ENCODE results near the gene TSC22D1.
"Not testable (repeated sequence)": the region's sequence is repeated elsewhere in the genome, so short reads cannot be mapped to it uniquely, and the experiment has no call there.

The TSC22D1 gene

GRCh38 chr13:44575741-44576350 is at the start of gene TSC22D1:
Gene TSC22D1, minus strand, starts transcription at chr13:44576330. Its CDS starts 256 bp downstream, at chr13:44576074.
- peak; percentile 42 to 68 for DNase-seq

- no peak for DNase-seq
Measured at GRCh38 chr13:44622708-44623107, 46.6 kb upstream of the TSC22D1 start.

- no peak for DNase-seq
Measured at GRCh38 chr13:44622261-44622660, 46.1 kb upstream of the TSC22D1 start.

DNA sequence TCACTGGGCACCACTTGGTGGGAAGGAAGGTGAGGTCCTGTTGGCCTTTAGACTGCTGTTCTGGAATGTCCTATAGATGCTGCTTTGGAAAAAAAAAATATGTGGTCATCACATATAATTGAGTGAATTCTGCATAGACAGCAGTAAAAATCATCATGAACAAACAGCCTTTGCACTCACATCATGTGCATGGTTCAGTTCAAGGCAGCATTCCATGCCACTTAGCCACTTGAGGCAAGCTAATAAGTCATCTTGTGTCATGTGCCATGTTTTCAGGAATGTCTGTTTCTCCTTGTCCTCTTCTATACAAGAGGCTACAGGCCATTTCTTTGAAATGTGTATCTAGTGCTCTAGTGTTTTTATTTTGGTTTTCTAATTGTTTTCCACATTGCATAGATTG is 43.9 kb upstream of the TSC22D1 start:
- DNase-seq, result no peak

- no peak for DNase-seq
Measured at GRCh38 chr13:44619651-44620050, 43.5 kb upstream of the TSC22D1 start.

DNA sequence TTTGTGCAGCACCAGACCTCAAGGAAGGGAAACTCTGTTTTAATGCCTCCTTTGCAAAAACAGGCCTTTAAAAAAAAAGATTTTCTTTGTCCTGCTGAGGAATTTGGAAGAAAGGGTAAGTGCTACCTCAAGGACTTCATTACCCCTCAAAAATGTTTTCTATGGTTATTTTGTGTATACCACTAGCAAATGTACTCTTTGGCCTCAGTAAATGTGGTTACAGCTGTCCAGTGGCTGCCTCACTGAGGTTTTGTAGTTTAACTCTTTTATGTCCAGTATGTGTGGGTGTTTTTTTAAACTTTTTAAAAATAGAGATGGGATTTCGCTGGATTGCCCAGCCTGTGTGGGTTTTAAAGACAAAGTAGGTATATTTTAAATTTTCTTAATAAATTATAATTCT is 42.2 kb upstream of the TSC22D1 start:
- DNase-seq, result no peak

- DNase-seq, result no peak
Measured at GRCh38 chr13:44617648-44618047, 41.5 kb upstream of the TSC22D1 start.

DNA sequence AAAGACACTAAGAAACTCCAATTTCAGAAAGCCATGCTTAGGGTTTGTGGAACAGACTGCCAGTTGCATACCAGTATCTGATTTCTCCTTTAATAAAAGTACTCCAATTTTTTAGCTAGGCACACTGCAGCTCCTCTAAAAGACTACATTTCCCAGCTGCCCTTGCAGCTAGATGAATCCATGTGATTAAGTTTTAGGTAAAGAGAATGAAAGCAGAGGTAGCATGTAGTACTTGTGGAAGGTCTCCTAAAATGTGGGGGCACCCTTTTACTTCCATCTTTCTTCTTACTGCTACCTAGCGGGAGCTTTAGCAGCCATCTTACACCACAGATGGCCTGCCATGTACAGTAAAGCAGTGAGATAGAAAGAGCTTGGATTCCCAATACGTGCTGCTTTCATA is 33.0 kb upstream of the TSC22D1 start:
- no peak for DNase-seq

DNA sequence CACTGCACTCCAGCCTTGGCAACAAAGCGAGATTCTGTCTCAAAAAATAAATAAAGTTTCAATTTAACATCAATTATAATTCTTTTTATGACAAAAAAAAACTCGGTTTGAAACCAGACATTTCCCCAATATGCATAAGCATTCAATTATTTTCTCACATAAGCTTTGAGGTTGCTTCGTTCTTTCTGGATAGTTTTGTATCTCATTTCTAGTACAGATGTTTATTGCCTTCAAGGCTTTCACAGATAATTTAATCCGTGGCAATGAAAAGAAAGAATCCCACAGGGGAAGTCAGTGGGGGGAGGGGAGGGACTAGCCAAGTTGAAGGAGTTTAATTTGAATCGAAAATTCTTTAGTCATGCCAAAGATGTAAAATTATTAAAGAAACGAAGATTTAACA is 29.6 kb upstream of the TSC22D1 start:
- no peak for DNase-seq

GRCh38 chr13:44605275-44605674 is 29.1 kb upstream of the TSC22D1 start:
- no peak for DNase-seq

DNA sequence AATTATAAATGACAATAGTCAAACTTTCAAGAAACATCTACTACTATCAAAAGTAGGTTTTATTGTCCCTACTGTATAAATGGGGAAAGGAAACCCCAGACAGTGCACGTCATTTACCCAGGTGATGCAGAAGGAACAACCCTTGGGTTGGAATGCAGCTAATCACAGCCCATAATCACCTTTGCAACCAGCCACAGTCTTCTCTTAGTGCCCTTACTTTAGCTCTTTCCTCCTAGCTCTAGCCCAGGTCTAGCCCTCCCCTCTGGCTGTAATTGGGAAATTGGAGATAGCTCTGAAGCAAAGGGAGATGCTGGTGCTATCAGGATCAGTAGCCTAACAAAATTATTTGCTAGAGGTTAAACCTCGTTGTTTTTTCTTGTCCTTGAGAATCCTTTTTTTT is 25.5 kb upstream of the TSC22D1 start:
- no peak for DNase-seq

GRCh38 chr13:44593861-44594592 is 17.9 kb upstream of the TSC22D1 start:
- not testable (repeated sequence) for DNase-seq

- no peak for DNase-seq
Measured at GRCh38 chr13:44592216-44592847, 16.2 kb upstream of the TSC22D1 start.

GRCh38 chr13:44591316-44591715 is 15.2 kb upstream of the TSC22D1 start:
- DNase-seq, result no peak

- DNase-seq, result no peak
Measured at GRCh38 chr13:44583137-44583536, 7.0 kb upstream of the TSC22D1 start.

DNA sequence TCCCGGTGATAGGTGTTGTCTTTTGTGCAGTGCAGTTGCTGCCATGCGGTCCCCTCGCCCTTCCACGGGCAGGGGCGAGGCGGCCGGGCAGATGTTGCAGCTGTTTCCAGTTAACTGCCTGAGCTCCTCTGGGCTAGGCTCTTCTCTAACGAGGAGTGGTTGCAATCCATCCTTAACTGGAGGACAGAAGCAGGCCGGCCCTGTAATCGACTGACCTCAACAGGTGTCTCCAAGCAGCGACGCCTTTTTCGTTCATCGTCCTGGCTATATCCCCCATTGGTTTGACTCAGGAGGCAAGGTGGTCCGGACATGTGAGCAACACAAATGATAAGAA is 1.9 kb upstream of the TSC22D1 start:
- peak in 1 of 2 donors; percentile 38 for DNase-seq

- DNase-seq, result peak; percentile 92 to 93
Measured at GRCh38 chr13:44577236-44578066, 1.3 kb upstream of the TSC22D1 start.

DNA sequence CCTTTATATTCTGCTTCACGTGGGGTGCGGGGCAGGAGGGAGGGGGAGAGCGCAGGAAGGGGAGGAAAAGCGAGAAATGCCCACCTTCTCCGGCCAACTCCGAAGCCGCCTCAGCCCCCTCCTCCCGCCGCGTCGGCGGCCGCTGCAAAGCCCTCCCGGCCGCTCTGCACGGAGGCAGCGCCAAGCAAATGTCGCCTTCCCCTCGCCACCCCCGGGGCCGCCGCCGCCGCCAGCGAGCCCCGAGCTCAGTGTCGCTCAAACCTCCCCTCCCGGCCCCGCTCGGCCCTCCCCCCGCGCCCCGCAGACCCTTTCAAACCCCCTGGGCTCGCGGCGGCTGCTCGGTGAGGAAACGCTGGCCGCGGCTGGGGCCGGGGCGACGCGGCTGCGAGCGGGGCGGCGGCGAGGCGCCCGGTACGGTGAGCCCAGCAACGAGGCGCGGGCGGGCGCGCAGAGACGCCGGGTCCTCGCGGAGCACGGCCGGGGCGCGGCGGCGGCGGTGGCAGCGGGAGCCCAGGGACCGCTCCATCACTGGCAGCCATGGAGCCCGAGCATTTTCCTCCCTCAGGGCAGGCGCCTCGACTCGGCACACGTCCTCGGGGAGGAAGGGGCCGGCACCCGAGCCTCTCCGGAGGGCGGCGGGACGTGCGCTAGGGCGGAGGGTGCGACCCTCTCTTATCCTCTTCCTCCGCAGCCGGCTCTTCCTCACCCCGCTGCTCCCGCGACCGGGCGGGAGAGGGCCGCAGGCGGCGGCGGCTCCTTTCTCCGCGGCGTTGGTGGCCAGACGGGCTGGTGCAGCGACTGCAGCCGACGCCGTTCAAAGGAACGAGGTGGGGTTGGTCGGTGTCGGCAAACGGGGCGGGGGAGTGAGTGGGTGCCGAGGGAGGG is 463 bp upstream of the TSC22D1 start:
- DNase-seq, result no peak

- no peak for DNase-seq
Measured at GRCh38 chr13:44575035-44575434, 1.1 kb downstream of the TSC22D1 start.

DNA sequence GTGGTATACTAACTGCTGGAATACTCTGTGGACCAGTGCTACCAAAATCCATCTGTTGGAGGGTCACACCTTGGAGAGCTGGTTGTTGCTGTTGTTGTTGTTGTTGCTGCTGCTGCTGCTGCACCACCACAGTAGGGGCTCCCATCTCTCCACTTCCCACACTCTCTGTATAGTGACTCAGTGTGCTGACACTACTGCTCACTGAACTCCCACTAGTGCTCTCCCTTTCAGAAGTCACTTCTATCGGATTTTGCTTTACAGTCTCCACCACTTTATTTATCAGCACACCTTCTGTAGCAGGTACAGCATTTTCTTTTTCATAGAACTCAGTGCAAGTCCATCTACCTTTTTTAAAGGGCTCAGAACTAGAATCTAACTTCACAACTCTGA is 1.7 kb downstream of the TSC22D1 start:
- no peak for DNase-seq

DNA sequence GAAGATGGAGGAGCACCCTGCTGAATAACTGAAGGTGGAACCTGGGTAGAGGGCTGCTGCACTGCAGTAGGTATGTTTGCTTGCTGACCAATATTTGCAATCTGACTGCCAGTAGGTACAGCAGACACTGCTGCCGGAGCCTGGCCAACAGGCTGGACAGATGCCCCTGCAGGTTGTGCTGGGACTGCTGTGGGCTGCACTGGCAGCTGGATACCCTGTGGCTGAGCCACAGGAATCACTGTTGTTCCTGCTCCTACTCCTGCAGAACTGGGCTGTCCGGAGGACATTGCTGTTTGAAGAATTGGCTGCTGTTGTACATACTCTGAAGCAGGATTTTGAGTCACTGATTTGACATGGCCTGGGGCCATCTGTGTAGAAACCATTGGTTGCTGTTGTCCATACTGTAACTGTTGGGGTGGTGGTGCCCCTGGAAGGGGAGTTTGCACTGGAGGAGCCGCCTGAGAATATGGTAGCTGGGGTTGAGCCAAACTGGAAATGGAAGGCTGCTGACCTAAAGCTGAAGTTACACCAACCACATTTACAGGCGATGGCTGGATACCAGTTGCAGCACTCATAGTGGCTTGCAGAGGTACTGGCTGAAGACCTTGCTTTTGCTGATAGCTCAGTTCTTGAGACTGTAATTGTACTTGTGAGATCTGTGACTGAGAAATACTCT is 2.2 kb downstream of the TSC22D1 start:
- DNase-seq, result no peak

GRCh38 chr13:44573071-44573470 is 3.1 kb downstream of the TSC22D1 start:
- DNase-seq, result no peak
